Trophoblast cell (in vitro differentiated cells and primary cell): ENCODE results near the gene FAM120B.

ENCODE experiments used
- DNase-seq, 2 donors: peaks; one replicate each; pipeline ENCODE4 v3.0.0-alpha.2; 2016
- H2AFZ ChIP-seq: 2 replicates; pipeline ENCODE4 v1.6.1; 2013; ENCODE audit warnings: low read length, moderate library complexity, mild to moderate bottlenecking; ENCODE audit not compliant: insufficient read depth, poor library complexity
- H2AK5ac ChIP-seq: 2 replicates; pipeline ENCODE4 v1.6.1; 2013; ENCODE audit warnings: mild to moderate bottlenecking, low read length
- H2BK120ac ChIP-seq: 2 replicates; pipeline ENCODE4 v1.6.1; 2013; ENCODE audit warnings: low read length, mild to moderate bottlenecking, moderate library complexity; ENCODE audit not compliant: insufficient read depth, poor library complexity
- H2BK12ac ChIP-seq: 2 replicates; pipeline ENCODE4 v1.6.1; 2013; ENCODE audit warnings: mild to moderate bottlenecking, low read length, moderate library complexity
- H2BK5ac ChIP-seq: 2 replicates; pipeline ENCODE4 v1.6.1; 2013; ENCODE audit warnings: low read length, low read depth, moderate library complexity, mild to moderate bottlenecking; ENCODE audit not compliant: poor library complexity
- H3K14ac ChIP-seq: 2 replicates; pipeline ENCODE4 v1.6.1; 2013; ENCODE audit warnings: mild to moderate bottlenecking, low read length
- H3K18ac ChIP-seq: 2 replicates; pipeline ENCODE4 v1.6.1; 2013; ENCODE audit warnings: mild to moderate bottlenecking, low read length
- H3K23ac ChIP-seq: 2 replicates; pipeline ENCODE4 v1.6.1; 2013; ENCODE audit warnings: low read length
- H3K27ac ChIP-seq: 2 replicates; pipeline ENCODE4 v1.5.1; 2013; ENCODE audit warnings: low read depth, mild to moderate bottlenecking, inconsistent platforms, low read length, moderate library complexity
- H3K27me3 ChIP-seq: 2 replicates; pipeline ENCODE4 v1.6.1; 2013; ENCODE audit warnings: inconsistent platforms, mild to moderate bottlenecking, low read length, moderate library complexity; ENCODE audit not compliant: insufficient read depth
- H3K36me3 ChIP-seq, 2 experiments: 1 replicate in 1 of 2; 2 replicates in 1 of 2; pipeline ENCODE4 v1.6.1; 2013; ENCODE audit warnings: low read length in 2 of 2, mild to moderate bottlenecking in 2 of 2, moderate library complexity in 1 of 2; ENCODE audit not compliant: insufficient read depth in 2 of 2, control insufficient read depth in 1 of 2
- H3K4ac ChIP-seq: 2 replicates; pipeline ENCODE4 v1.6.1; 2013; ENCODE audit warnings: low read depth, mild to moderate bottlenecking, low read length, moderate library complexity
- H3K4me1 ChIP-seq, 2 experiments: 1 replicate in 1 of 2; 2 replicates in 1 of 2; pipeline ENCODE4 v1.6.1; 2013; ENCODE audit warnings: low read length in 2 of 2, mild to moderate bottlenecking in 2 of 2, moderate library complexity in 1 of 2; ENCODE audit not compliant: insufficient read depth in 2 of 2, control insufficient read depth in 1 of 2
- H3K4me2 ChIP-seq: 2 replicates; pipeline ENCODE4 v1.6.1; 2013; ENCODE audit warnings: inconsistent platforms, mild to moderate bottlenecking, low read length, moderate library complexity
- H3K4me3 ChIP-seq: 2 replicates; pipeline ENCODE4 v1.5.1; 2013; ENCODE audit warnings: mild to moderate bottlenecking, low read depth, low read length, inconsistent platforms
- H3K79me1 ChIP-seq: one replicate; pipeline ENCODE4 v1.6.1; 2013; ENCODE audit warnings: low read length
- H3K79me2 ChIP-seq: 2 replicates; pipeline ENCODE4 v1.6.1; 2013; ENCODE audit warnings: low read length, mild to moderate bottlenecking; ENCODE audit not compliant: control insufficient read depth, insufficient read depth, poor library complexity
- H3K9ac ChIP-seq: 2 replicates; pipeline ENCODE4 v1.6.1; 2013; ENCODE audit warnings: mild to moderate bottlenecking, low read length
- H3K9me3 ChIP-seq: 2 replicates; pipeline ENCODE4 v1.6.1; 2013; ENCODE audit warnings: low read depth, mild to moderate bottlenecking, control low read depth, inconsistent platforms, low read length; ENCODE audit not compliant: insufficient read depth
- H4K12ac ChIP-seq: 2 replicates; pipeline ENCODE4 v1.6.1; 2013; ENCODE audit warnings: low read depth, mild to moderate bottlenecking, low read length, moderate library complexity
- H4K8ac ChIP-seq: 2 replicates; pipeline ENCODE4 v1.6.1; 2013; ENCODE audit warnings: low read depth, mild to moderate bottlenecking, low read length, moderate library complexity
- H4K91ac ChIP-seq: one replicate; pipeline ENCODE4 v1.6.1; 2013; ENCODE audit warnings: low read depth, mild to moderate bottlenecking, low read length, moderate library complexity
- WGBS: extraction: QIAGEN DNeasy Blood & Tissue Kit; methylation state at CpG from one replicate; pipeline ENCODE4 v1.1.7; 2013; ENCODE audit warnings: missing lambda C conversion rate; ENCODE audit not compliant: insufficient read length, insufficient coverage; ENCODE audit errors: extremely low coverage; 5-methylcytosine and 5-hydroxymethylcytosine counted together

FAM120B gene

GRCh38 chr6:170385506-170385905, 78.9 kb downstream of the FAM120B start:
- Histone ChIP-seq H3K4me1 (peaks cover 0 to 6% of the 10 kb centered on the region in 2 experiments), H2BK12ac (no peak overlapping the region), H2AK5ac (no peak overlapping the region), H3K9me3 (no peaks in the 10 kb centered on the region), H3K4me2 (no peak overlapping the region), H3K27ac (no peak overlapping the region), H4K12ac (no peak overlapping the region), H2AFZ (no peak overlapping the region), H2BK120ac (no peak overlapping the region), H3K36me3 (peaks cover 3 to 14% of the 10 kb centered on the region in 2 experiments), H3K9ac (no peak overlapping the region), H3K4ac (no peak overlapping the region), H3K23ac (no peak overlapping the region), H3K79me2 (no peaks in the 10 kb centered on the region), H3K27me3 (no peaks in the 10 kb centered on the region), H4K8ac (no peak overlapping the region), H2BK5ac (no peak overlapping the region), H3K79me1 (no peaks in the 10 kb centered on the region), H4K91ac (no peak overlapping the region), H3K4me3 (no peak overlapping the region), H3K14ac (no peak overlapping the region), H3K18ac (no peak overlapping the region)
- no peak for DNase-seq
- no CpG with 5 or more reads among the region's 5 CpGs for WGBS

DNA sequence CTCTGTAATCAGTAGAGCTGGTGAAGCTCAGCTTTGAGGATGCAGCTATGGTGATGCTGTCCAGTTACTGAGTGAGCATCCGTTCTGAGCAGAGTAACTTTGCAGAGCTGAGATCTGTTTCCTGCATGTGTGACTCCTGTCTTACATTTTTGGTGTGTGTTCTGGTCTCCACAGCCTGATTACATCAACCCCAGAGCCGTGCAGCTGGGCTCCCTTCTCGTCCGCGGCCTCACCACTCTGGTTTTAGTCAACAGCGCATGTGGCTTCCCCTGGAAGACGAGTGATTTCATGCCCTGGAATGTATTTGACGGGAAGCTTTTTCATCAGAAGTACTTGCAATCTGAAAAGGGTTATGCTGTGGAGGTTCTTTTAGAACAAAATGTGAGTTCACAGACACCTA, 81.6 kb downstream of the FAM120B start:
- peaks cover 11 to 25% of the 10 kb centered on the region in 2 experiments for H3K36me3 ChIP-seq
- H3K79me2 ChIP-seq: no peaks in the 10 kb centered on the region
- no peak overlapping the region for H3K18ac ChIP-seq
- H2BK120ac ChIP-seq: no peak overlapping the region
- H3K14ac ChIP-seq: no peak overlapping the region
- no peak for DNase-seq
- no peak overlapping the region for H3K9ac ChIP-seq
- H3K27ac ChIP-seq: no peak overlapping the region
- no peak overlapping the region for H3K4ac ChIP-seq
- H2AK5ac ChIP-seq: no peak overlapping the region
- peaks cover 3% of the 10 kb centered on the region for H3K9me3 ChIP-seq
- no peak overlapping the region for H2AFZ ChIP-seq
- no CpG with 5 or more reads among the region's 8 CpGs for WGBS
- H3K27me3 ChIP-seq: no peaks in the 10 kb centered on the region
- no peaks in the 10 kb centered on the region for H3K79me1 ChIP-seq
- no peak overlapping the region for H3K23ac ChIP-seq
- peaks cover 0 to 6% of the 10 kb centered on the region in 2 experiments for H3K4me1 ChIP-seq
- no peak overlapping the region for H4K12ac ChIP-seq
- H2BK12ac ChIP-seq: no peak overlapping the region
- no peak overlapping the region for H4K8ac ChIP-seq
- H4K91ac ChIP-seq: no peak overlapping the region
- H3K4me2 ChIP-seq: no peak overlapping the region
- no peak overlapping the region for H3K4me3 ChIP-seq
- no peak overlapping the region for H2BK5ac ChIP-seq

GRCh38 chr6:170393033-170393432, 86.5 kb downstream of the FAM120B start:
- H4K91ac ChIP-seq: no peak overlapping the region
- H2BK120ac ChIP-seq: no peak overlapping the region
- H2BK5ac ChIP-seq: no peak overlapping the region
- peaks cover 38 to 59% of the 10 kb centered on the region in 2 experiments for H3K36me3 ChIP-seq
- H3K14ac ChIP-seq: no peak overlapping the region
- H2AFZ ChIP-seq: no peak overlapping the region
- H2BK12ac ChIP-seq: no peak overlapping the region
- no peak overlapping the region for H4K8ac ChIP-seq
- H3K4ac ChIP-seq: no peak overlapping the region
- H3K4me3 ChIP-seq: no peak overlapping the region
- H3K27me3 ChIP-seq: no peaks in the 10 kb centered on the region
- peaks cover 14% of the 10 kb centered on the region for H3K9me3 ChIP-seq
- peaks cover 0 to 3% of the 10 kb centered on the region in 2 experiments for H3K4me1 ChIP-seq
- no peak overlapping the region for H3K4me2 ChIP-seq
- no peak overlapping the region for H3K18ac ChIP-seq
- no peaks in the 10 kb centered on the region for H3K79me1 ChIP-seq
- H3K23ac ChIP-seq: no peak overlapping the region
- no peak overlapping the region for H2AK5ac ChIP-seq
- no peak for DNase-seq
- no peak overlapping the region for H4K12ac ChIP-seq
- H3K27ac ChIP-seq: no peak overlapping the region
- no CpG with 5 or more reads among the region's 7 CpGs for WGBS
- no peak overlapping the region for H3K9ac ChIP-seq
- H3K79me2 ChIP-seq: no peaks in the 10 kb centered on the region

- H2AK5ac ChIP-seq: no peak overlapping the region
- WGBS: no CpG with 5 or more reads among the region's 9 CpGs
- H3K23ac ChIP-seq: no peak overlapping the region
- no peak overlapping the region for H3K4me3 ChIP-seq
- no peak overlapping the region for H2BK120ac ChIP-seq
- H4K8ac ChIP-seq: no peak overlapping the region
- H3K9ac ChIP-seq: no peak overlapping the region
- no peak for DNase-seq
- H3K27ac ChIP-seq: no peak overlapping the region
- no peaks in the 10 kb centered on the region for H3K79me1 ChIP-seq
- H3K27me3 ChIP-seq: no peaks in the 10 kb centered on the region
- H3K4me2 ChIP-seq: no peak overlapping the region
- no peak overlapping the region for H2BK12ac ChIP-seq
- H3K4me1 ChIP-seq: no peaks in the 10 kb centered on the region
- no peak overlapping the region for H3K4ac ChIP-seq
- H2BK5ac ChIP-seq: no peak overlapping the region
- H3K14ac ChIP-seq: no peak overlapping the region
- no peak overlapping the region for H4K12ac ChIP-seq
- no peak overlapping the region for H4K91ac ChIP-seq
- no peak overlapping the region for H3K18ac ChIP-seq
- no peak overlapping the region for H2AFZ ChIP-seq
- peaks cover 14% of the 10 kb centered on the region for H3K9me3 ChIP-seq
- H3K36me3 ChIP-seq: peaks cover 38 to 58% of the 10 kb centered on the region in 2 experiments
- no peaks in the 10 kb centered on the region for H3K79me2 ChIP-seq
Observed at GRCh38 chr6:170393807-170394399, 87.3 kb downstream of the FAM120B start.
